ENCODE measurements around the gene RBM6. TPM values are rescaled to one million over a fixed set of nuclear protein-coding genes. Genes with fewer than 3 reads are reported as not detected.

Gene RBM6
- total RNA-seq, 1 experiment from 2014 or later: 58.3 TPM

GRCh38 chr3:50112462-50112861 is 172.5 kb downstream of the RBM6 start:
- no peak for DNase-seq (ENCODE audit: low read depth, low spot score)
- Histone ChIP-seq H3K36me3 (ENCODE audit: control insufficient read depth in 1 of 2, insufficient read depth in 2 of 2, low read length in 2 of 2) (peaks cover 73 to 93% of the 10 kb centered on the region in 2 experiments), H3K9me3 (ENCODE audit: control insufficient read depth in 1 of 2, insufficient read depth in 1 of 2, low read depth in 1 of 2, low read length in 2 of 2) (no peaks in the 10 kb centered on the region), H3K79me2 (ENCODE audit: insufficient read depth, low read length) (peaks cover 10% of the 10 kb centered on the region; the same call in 1 of the 2 replicates), H3K27me3 (ENCODE audit: insufficient read depth, low read length) (no peaks in the 10 kb centered on the region), H3K4me1 (ENCODE audit: control insufficient read depth in 1 of 2, insufficient read depth in 2 of 2, low read length in 2 of 2) (no peaks in the 10 kb centered on the region), H3K27ac (ENCODE audit: low read depth, low read length) (no peak overlapping the region), H3K4me3 (replicated peaks in 1 of 2; ENCODE audit: low read depth in 1 of 2, low read length in 2 of 2) (no peak overlapping the region), H3K4me2 (ENCODE audit: low read length) (no peak overlapping the region), H3K9ac (ENCODE audit: low read length) (no peak overlapping the region), H4K20me1 (ENCODE audit: insufficient read depth) (no peaks in the 10 kb centered on the region), H2AFZ (ENCODE audit: low read depth, low read length, poor library complexity, severe bottlenecking) (no peak overlapping the region), H3K9me2 (ENCODE audit: insufficient read depth) (no peaks in the 10 kb centered on the region)
- no TSS peak for BruUV-seq (replicated peaks)
- ChIA-PET CTCF (no interaction called here), POLR2A (no interaction called here), RAD21 (ENCODE audit: low non-redundant PET in 1 of 2, low total read pairs in 2 of 2, uncharacterized antibody in 2 of 2, unreplicated experiment in 2 of 2) (no interaction called here)
- ATAC-seq: peak; percentile 30; the same call in 1 of the 2 replicates
- TF ChIP-seq ELF1 (IDR thresholded peaks at IDR 0.05; ENCODE audit: borderline replicate concordance, low read depth) (no peak), FOSL1 (IDR thresholded peaks at IDR 0.05; ENCODE audit: low read depth) (no peak)
- TF ChIP-seq, protein P1, sequence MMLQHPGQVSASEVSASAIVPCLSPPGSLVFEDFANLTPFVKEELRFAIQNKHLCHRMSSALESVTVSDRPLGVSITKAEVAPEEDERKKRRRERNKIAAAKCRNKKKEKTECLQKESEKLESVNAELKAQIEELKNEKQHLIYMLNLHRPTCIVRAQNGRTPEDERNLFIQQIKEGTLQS (IDR thresholded peaks at IDR 0.05): no peak
- intact Hi-C loops (cut with micrococcal nuclease): no loop called here

GRCh38 chr3:50117120-50117519 is 177.2 kb downstream of the RBM6 start:
- BruUV-seq (replicated peaks): no TSS peak
- no peaks in the 10 kb centered on the region for H3K27me3 ChIP-seq (ENCODE audit: insufficient read depth, low read length)
- H4K20me1 ChIP-seq (ENCODE audit: insufficient read depth): no peaks in the 10 kb centered on the region
- no peak for ATAC-seq
- H3K36me3 ChIP-seq (ENCODE audit: control insufficient read depth in 1 of 2, insufficient read depth in 2 of 2, low read length in 2 of 2): peaks cover 61 to 73% of the 10 kb centered on the region in 2 experiments
- H3K4me1 ChIP-seq (ENCODE audit: control insufficient read depth in 1 of 2, insufficient read depth in 2 of 2, low read length in 2 of 2): no peaks in the 10 kb centered on the region
- no peaks in the 10 kb centered on the region; the same call in 1 of the 2 replicates for H3K79me2 ChIP-seq (ENCODE audit: insufficient read depth, low read length)
- no peak overlapping the region for H3K4me3 ChIP-seq (replicated peaks in 1 of 2; ENCODE audit: low read depth in 1 of 2, low read length in 2 of 2)
- CTCF ChIA-PET: no interaction called here
- no peak overlapping the region for H3K27ac ChIP-seq (ENCODE audit: low read depth, low read length)
- DNase-seq (ENCODE audit: low read depth, low spot score): no peak
- RAD21 ChIA-PET (ENCODE audit: low non-redundant PET in 1 of 2, low total read pairs in 2 of 2, uncharacterized antibody in 2 of 2, unreplicated experiment in 2 of 2): no interaction called here
- POLR2A ChIA-PET: no interaction called here
- no peak overlapping the region for H2AFZ ChIP-seq (ENCODE audit: low read depth, low read length, poor library complexity, severe bottlenecking)
- no peak overlapping the region for H3K9ac ChIP-seq (ENCODE audit: low read length)
- H3K9me3 ChIP-seq (ENCODE audit: control insufficient read depth in 1 of 2, insufficient read depth in 1 of 2, low read depth in 1 of 2, low read length in 2 of 2): no peaks in the 10 kb centered on the region
- intact Hi-C loops (cut with micrococcal nuclease): no loop called here
- H3K4me2 ChIP-seq (ENCODE audit: low read length): no peak overlapping the region
- H3K9me2 ChIP-seq (ENCODE audit: insufficient read depth): no peaks in the 10 kb centered on the region
- no peak for TF ChIP-seq ZFX (IDR thresholded peaks at IDR 0.05)
- no peak for TF ChIP-seq FOSL1 (IDR thresholded peaks at IDR 0.05; ENCODE audit: low read depth)
- no peak for TF ChIP-seq TCF7L2 (IDR thresholded peaks at IDR 0.05; ENCODE audit: borderline replicate concordance, extremely low read depth, insufficient read depth, insufficient read length)
- TF ChIP-seq, protein P2, sequence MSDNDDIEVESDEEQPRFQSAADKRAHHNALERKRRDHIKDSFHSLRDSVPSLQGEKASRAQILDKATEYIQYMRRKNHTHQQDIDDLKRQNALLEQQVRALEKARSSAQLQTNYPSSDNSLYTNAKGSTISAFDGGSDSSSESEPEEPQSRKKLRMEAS (IDR thresholded peaks at IDR 0.05): no peak
- TF ChIP-seq EGR1 (IDR thresholded peaks at IDR 0.05; ENCODE audit: low read depth): no peak
- no peak for TF ChIP-seq CTCF (IDR thresholded peaks at IDR 0.05 in 2 of 3, conservative IDR thresholded peaks at IDR 0.05 in 1 of 3; ENCODE audit: borderline replicate concordance in 1 of 3, insufficient read depth in 1 of 3, low read depth in 2 of 3, low read length in 2 of 3)
- TF ChIP-seq ELF1 (IDR thresholded peaks at IDR 0.05; ENCODE audit: borderline replicate concordance, low read depth): no peak
- TF ChIP-seq, protein P3, sequence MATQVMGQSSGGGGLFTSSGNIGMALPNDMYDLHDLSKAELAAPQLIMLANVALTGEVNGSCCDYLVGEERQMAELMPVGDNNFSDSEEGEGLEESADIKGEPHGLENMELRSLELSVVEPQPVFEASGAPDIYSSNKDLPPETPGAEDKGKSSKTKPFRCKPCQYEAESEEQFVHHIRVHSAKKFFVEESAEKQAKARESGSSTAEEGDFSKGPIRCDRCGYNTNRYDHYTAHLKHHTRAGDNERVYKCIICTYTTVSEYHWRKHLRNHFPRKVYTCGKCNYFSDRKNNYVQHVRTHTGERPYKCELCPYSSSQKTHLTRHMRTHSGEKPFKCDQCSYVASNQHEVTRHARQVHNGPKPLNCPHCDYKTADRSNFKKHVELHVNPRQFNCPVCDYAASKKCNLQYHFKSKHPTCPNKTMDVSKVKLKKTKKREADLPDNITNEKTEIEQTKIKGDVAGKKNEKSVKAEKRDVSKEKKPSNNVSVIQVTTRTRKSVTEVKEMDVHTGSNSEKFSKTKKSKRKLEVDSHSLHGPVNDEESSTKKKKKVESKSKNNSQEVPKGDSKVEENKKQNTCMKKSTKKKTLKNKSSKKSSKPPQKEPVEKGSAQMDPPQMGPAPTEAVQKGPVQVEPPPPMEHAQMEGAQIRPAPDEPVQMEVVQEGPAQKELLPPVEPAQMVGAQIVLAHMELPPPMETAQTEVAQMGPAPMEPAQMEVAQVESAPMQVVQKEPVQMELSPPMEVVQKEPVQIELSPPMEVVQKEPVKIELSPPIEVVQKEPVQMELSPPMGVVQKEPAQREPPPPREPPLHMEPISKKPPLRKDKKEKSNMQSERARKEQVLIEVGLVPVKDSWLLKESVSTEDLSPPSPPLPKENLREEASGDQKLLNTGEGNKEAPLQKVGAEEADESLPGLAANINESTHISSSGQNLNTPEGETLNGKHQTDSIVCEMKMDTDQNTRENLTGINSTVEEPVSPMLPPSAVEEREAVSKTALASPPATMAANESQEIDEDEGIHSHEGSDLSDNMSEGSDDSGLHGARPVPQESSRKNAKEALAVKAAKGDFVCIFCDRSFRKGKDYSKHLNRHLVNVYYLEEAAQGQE (IDR thresholded peaks at IDR 0.05; ENCODE audit: low read depth): no peak
- no peak for TF ChIP-seq SRF (IDR thresholded peaks at IDR 0.05; ENCODE audit: low read depth)
- TF ChIP-seq YY1 (IDR thresholded peaks at IDR 0.05; ENCODE audit: extremely low read depth, insufficient replicate concordance, low read depth, low read length): no peak
- no peak for TF ChIP-seq CEBPB (IDR thresholded peaks at IDR 0.05; ENCODE audit: low read depth)
- TF ChIP-seq RAD21 (IDR thresholded peaks at IDR 0.05; ENCODE audit: low read depth): no peak
- no peak for TF ChIP-seq JUND (IDR thresholded peaks at IDR 0.05)
